A549 (cell line): ENCODE results near the gene ARVCF.

Experiments
- CHD2 ChIP-seq: fragments of 150-350 bp; IDR thresholded peaks from 2 replicates; pipeline ENCODE4 v1.6.1; 2014; ENCODE audit warnings: low read length; ENCODE audit not compliant: partially characterized antibody
- CHD4 ChIP-seq: fragments of 200-600 bp; sonication (generic); IDR thresholded peaks from 2 replicates; pipeline ENCODE4 v1.6.1; 2016; ENCODE audit warnings: antibody characterized with exemption, mild to moderate bottlenecking, borderline replicate concordance
- HDAC2 ChIP-seq: fragments of 200-600 bp; sonication (generic); IDR thresholded peaks from 2 replicates; pipeline ENCODE4 v1.6.1; 2016
- JUN ChIP-seq, 2 experiments: fragments of >200 bp; sonication (Bioruptor Twin); formaldehyde crosslinking; IDR thresholded peaks; 2 replicates in 1 of 2; 3 replicates in 1 of 2; pipeline ENCODE4 v1.6.1; 2016 to 2017
- MAFK ChIP-seq: fragments of 450-650 bp; IDR thresholded peaks from 2 replicates; pipeline ENCODE4 v1.6.1; 2014; ENCODE audit not compliant: partially characterized antibody
- POLR2A ChIP-seq: IDR thresholded peaks from 2 replicates; pipeline ENCODE4 v1.6.1; 2012; ENCODE audit warnings: mild to moderate bottlenecking, low read length
- ZSCAN20 ChIP-seq: fragments of 250-450 bp; sonication (Bioruptor Pico); IDR thresholded peaks from 2 replicates; pipeline ENCODE4 v1.8.0; 2022; ENCODE audit warnings: mild to moderate bottlenecking, moderate library complexity
- TF ChIP-seq, protein P1 (sequence below): fragments of >200 bp; sonication (Bioruptor Twin); formaldehyde crosslinking; IDR thresholded peaks from 3 replicates; pipeline ENCODE4 v1.5.1; 2016
- TF ChIP-seq, protein P2 (sequence below): IDR thresholded peaks from 2 replicates; pipeline ENCODE4 v1.6.1; 2012; ENCODE audit warnings: low read depth, borderline replicate concordance
- TF ChIP-seq, protein P3 (sequence below): fragments of 200-600 bp; sonication (generic); IDR thresholded peaks from 2 replicates; pipeline ENCODE4 v1.6.1; 2016; ENCODE audit warnings: antibody characterized with exemption, mild to moderate bottlenecking, moderate library complexity

DNA sequence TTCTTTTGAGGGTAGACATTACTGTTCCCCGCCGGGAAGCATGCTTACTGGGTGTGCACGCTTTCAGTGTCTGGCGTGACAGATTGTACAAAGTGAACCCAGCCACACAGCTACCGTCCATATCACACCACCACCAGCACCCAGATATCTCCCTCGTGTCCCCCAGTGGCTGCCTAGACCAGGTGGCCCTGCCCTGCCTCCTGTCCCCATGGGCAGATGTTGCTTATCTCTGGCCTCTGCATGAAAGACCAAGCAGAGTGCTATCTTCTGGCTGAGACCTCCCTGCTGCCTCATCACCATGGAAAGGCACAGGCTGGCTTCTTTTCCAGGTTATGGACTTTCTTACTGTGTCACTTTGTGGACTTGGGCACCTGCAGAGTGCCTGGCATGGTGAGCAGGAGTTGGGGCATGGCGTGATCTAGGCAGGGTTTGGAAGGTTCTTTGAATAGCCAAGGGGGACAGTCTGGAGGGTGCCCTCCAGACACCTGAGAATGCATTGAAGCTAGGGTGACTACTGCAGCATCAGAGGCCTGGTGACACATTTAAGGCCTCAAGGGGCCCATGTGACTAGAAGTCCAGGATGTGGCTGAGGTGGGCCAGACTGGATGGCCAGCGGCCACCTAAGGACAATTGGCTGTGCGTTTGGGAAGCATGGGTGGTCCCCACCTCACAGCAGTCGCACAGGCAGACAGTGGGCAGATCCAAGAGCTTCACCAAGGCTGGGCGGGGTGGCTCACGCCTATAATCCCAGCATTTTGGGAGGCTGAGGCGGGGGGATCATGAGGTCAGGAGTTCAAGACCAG lies 9.0 kb upstream of the ARVCF start:
- TF ChIP-seq, protein P1, sequence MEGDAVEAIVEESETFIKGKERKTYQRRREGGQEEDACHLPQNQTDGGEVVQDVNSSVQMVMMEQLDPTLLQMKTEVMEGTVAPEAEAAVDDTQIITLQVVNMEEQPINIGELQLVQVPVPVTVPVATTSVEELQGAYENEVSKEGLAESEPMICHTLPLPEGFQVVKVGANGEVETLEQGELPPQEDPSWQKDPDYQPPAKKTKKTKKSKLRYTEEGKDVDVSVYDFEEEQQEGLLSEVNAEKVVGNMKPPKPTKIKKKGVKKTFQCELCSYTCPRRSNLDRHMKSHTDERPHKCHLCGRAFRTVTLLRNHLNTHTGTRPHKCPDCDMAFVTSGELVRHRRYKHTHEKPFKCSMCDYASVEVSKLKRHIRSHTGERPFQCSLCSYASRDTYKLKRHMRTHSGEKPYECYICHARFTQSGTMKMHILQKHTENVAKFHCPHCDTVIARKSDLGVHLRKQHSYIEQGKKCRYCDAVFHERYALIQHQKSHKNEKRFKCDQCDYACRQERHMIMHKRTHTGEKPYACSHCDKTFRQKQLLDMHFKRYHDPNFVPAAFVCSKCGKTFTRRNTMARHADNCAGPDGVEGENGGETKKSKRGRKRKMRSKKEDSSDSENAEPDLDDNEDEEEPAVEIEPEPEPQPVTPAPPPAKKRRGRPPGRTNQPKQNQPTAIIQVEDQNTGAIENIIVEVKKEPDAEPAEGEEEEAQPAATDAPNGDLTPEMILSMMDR, result no peak
- no peak for TF ChIP-seq MAFK
- TF ChIP-seq JUN (IDR thresholded peaks at IDR 0.05), result no peak
- TF ChIP-seq ZSCAN20 (CRISPR knock-in tag), result no peak
- TF ChIP-seq, protein P2, sequence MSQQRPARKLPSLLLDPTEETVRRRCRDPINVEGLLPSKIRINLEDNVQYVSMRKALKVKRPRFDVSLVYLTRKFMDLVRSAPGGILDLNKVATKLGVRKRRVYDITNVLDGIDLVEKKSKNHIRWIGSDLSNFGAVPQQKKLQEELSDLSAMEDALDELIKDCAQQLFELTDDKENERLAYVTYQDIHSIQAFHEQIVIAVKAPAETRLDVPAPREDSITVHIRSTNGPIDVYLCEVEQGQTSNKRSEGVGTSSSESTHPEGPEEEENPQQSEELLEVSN, result no peak
- no peak for TF ChIP-seq POLR2A
- TF ChIP-seq CHD4, result no peak
- TF ChIP-seq CHD2, result no peak
- no peak for TF ChIP-seq HDAC2
- TF ChIP-seq, protein P3, sequence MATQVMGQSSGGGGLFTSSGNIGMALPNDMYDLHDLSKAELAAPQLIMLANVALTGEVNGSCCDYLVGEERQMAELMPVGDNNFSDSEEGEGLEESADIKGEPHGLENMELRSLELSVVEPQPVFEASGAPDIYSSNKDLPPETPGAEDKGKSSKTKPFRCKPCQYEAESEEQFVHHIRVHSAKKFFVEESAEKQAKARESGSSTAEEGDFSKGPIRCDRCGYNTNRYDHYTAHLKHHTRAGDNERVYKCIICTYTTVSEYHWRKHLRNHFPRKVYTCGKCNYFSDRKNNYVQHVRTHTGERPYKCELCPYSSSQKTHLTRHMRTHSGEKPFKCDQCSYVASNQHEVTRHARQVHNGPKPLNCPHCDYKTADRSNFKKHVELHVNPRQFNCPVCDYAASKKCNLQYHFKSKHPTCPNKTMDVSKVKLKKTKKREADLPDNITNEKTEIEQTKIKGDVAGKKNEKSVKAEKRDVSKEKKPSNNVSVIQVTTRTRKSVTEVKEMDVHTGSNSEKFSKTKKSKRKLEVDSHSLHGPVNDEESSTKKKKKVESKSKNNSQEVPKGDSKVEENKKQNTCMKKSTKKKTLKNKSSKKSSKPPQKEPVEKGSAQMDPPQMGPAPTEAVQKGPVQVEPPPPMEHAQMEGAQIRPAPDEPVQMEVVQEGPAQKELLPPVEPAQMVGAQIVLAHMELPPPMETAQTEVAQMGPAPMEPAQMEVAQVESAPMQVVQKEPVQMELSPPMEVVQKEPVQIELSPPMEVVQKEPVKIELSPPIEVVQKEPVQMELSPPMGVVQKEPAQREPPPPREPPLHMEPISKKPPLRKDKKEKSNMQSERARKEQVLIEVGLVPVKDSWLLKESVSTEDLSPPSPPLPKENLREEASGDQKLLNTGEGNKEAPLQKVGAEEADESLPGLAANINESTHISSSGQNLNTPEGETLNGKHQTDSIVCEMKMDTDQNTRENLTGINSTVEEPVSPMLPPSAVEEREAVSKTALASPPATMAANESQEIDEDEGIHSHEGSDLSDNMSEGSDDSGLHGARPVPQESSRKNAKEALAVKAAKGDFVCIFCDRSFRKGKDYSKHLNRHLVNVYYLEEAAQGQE, result no peak
